ENCODE results near the gene RAB37.

The RAB37 gene

GRCh38 chr17:74782571-74782970 lies 45.5 kb downstream of the RAB37 start:
- no peak for DNase-seq

- DNase-seq = no peak
These were observed 47.2 kb downstream of the RAB37 start for GRCh38 chr17:74784125-74784810.

- no peak for DNase-seq
These were observed 48.3 kb downstream of the RAB37 start for GRCh38 chr17:74785096-74785980.

GRCh38 chr17:74785981-74786360 lies 48.9 kb downstream of the RAB37 start:
- no peak for DNase-seq

- DNase-seq = no peak
These were observed 49.5 kb downstream of the RAB37 start for GRCh38 chr17:74786431-74787055.

- DNase-seq = no peak
These were observed 53.4 kb downstream of the RAB37 start for GRCh38 chr17:74790161-74791058.

GRCh38 chr17:74792586-74793105 lies 55.6 kb downstream of the RAB37 start:
- no peak for DNase-seq

- DNase-seq = no peak
These were observed 58.4 kb downstream of the RAB37 start for GRCh38 chr17:74795327-74796020.

GRCh38 chr17:74796211-74796610 lies 59.2 kb downstream of the RAB37 start:
- no peak for DNase-seq

GRCh38 chr17:74796866-74797265 lies 59.8 kb downstream of the RAB37 start:
- no peak for DNase-seq

Measured in midbrain (tissue), 1 donor.